Mucosa of stomach (tissue), 1 donor: ENCODE results near the gene LPP.

ENCODE experiments used
- H3K27me3 ChIP-seq: one replicate; pipeline ENCODE4 v1.7.0; 2013; ENCODE audit warnings: mild to moderate bottlenecking, low read length; ENCODE audit not compliant: control insufficient read depth, insufficient read depth
- H3K36me3 ChIP-seq: one replicate; pipeline ENCODE4 v1.7.0; 2013; ENCODE audit warnings: low read length; ENCODE audit not compliant: control insufficient read depth, insufficient read depth
- H3K4me1 ChIP-seq: one replicate; pipeline ENCODE4 v1.7.0; 2013; ENCODE audit warnings: mild to moderate bottlenecking, low read length; ENCODE audit not compliant: control insufficient read depth, insufficient read depth
- H3K4me3 ChIP-seq: one replicate; pipeline ENCODE4 v1.7.0; 2013; ENCODE audit warnings: low read length
- H3K9ac ChIP-seq: one replicate; pipeline ENCODE4 v1.7.0; 2013; ENCODE audit warnings: mild to moderate bottlenecking, low read length, moderate library complexity
- H3K9me3 ChIP-seq: one replicate; pipeline ENCODE4 v1.7.0; 2013; ENCODE audit warnings: mild to moderate bottlenecking, low read length, moderate library complexity; ENCODE audit not compliant: control insufficient read depth
- donor health status: Pancreatic carcinoma.

Gene LPP

DNA sequence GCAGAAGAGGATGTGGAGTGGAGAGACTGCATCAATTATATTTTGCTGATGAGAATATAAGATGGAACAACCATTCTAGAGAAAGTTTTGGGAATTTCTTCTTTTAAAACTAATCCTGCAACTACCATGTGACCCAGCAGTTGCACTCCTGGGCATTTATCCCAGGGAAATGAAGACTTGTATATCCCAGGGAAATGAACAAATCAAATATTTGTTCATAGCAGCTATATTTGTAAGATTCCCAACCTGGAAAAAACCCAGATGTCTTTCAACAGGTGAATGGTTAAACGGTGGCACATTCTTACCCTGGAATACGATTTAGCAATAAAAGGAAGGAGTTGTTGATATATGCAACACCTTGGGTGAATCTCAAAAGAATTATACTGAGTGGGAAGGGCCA is 632.5 kb downstream of the LPP start:
- Histone ChIP-seq H3K4me3 (no peak overlapping the region), H3K9me3 (no peaks in the 10 kb centered on the region), H3K4me1 (no peaks in the 10 kb centered on the region), H3K9ac (no peak overlapping the region), H3K36me3 (no peaks in the 10 kb centered on the region), H3K27me3 (no peaks in the 10 kb centered on the region)

DNA sequence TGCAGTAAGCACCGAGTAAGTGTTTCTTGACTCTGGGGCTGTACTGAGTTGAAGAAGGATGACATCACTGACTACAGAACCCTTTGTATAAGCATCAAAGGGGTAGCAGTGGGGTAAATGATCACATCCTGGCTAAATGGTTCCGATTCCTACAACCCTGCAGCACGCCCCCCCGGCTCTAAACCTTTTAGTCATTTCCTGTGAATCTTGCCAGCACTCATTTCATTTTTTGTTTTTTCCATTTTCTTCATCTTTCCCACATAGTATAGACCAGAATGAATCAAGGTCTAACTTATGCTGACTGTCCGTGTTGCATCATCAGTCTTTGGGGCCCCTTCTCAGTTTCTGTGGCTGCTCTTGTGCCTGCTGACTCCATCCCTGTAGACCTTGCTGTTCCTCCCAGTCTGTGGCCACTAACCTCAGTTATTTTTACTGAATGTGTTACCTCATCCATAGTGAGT is 634.7 kb downstream of the LPP start:
- Histone ChIP-seq H3K4me1 (no peaks in the 10 kb centered on the region), H3K27me3 (no peaks in the 10 kb centered on the region), H3K4me3 (no peak overlapping the region), H3K36me3 (no peaks in the 10 kb centered on the region), H3K9me3 (no peaks in the 10 kb centered on the region), H3K9ac (no peak overlapping the region)

DNA sequence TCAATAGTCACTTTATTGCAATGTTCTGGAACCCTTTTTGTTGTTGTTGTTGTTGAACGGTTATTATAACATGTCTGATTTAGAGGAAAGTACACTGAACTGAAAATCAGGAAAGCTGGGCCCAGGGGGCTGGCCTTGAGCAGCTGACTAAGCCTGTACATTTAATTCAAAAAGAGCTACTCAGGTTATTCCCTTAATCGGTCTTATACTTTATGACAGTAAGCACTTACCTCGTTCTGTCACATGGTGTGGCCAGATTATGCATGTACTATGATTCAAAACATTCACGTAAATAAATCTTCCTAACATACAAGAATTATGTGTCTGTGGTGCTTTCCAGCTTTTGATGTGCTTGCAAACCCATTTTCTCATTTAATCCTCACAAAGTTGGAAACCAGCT is 635.3 kb downstream of the LPP start:
- no peaks in the 10 kb centered on the region for H3K4me1 ChIP-seq
- H3K4me3 ChIP-seq = no peak overlapping the region
- no peaks in the 10 kb centered on the region for H3K27me3 ChIP-seq
- H3K9ac ChIP-seq = no peak overlapping the region
- H3K36me3 ChIP-seq = no peaks in the 10 kb centered on the region
- no peaks in the 10 kb centered on the region for H3K9me3 ChIP-seq

DNA sequence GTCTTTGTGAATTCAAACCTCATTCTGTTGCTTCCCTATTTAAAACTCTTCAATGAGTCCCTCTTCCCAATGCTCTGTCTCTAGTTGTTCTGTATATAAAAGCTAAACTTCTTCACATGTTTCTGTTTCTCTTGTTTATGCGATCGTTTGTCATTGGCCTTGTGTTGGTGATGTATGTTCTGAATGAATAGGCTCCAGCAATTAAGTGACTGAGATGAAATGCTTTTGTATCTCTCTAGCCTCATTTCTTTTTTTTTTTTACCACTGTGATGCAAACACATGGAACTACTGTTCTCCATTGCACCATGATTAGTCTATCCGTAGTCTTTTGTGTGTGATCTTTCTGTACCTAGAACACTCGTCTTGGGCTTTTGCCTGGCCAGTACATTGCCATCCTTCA is 637.4 kb downstream of the LPP start:
- Histone ChIP-seq H3K9ac (no peak overlapping the region), H3K4me3 (no peak overlapping the region), H3K36me3 (no peaks in the 10 kb centered on the region), H3K4me1 (no peaks in the 10 kb centered on the region), H3K9me3 (no peaks in the 10 kb centered on the region), H3K27me3 (no peaks in the 10 kb centered on the region)

DNA sequence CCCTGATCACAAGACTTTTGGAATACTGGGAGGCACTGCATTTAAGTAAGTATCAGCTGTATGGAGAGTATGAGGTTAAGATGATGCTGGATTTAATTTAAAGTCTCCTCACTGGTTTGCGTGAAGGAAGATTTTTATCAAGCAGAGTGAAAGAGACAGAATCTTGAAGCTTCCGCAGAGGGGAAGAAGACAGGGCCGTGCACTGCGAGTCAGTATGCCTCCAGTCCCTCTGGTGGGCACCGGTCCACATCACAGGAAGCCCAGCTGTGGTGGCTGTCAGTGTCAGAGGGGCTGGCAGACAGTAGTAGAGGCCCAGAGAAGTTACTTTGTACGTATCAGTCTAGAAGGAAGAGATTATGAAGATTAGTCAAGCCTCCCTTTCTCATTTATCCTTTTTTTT is 638.8 kb downstream of the LPP start:
- Histone ChIP-seq H3K27me3 (no peaks in the 10 kb centered on the region), H3K9ac (no peak overlapping the region), H3K36me3 (no peaks in the 10 kb centered on the region), H3K9me3 (no peaks in the 10 kb centered on the region), H3K4me1 (no peaks in the 10 kb centered on the region), H3K4me3 (no peak overlapping the region)

DNA sequence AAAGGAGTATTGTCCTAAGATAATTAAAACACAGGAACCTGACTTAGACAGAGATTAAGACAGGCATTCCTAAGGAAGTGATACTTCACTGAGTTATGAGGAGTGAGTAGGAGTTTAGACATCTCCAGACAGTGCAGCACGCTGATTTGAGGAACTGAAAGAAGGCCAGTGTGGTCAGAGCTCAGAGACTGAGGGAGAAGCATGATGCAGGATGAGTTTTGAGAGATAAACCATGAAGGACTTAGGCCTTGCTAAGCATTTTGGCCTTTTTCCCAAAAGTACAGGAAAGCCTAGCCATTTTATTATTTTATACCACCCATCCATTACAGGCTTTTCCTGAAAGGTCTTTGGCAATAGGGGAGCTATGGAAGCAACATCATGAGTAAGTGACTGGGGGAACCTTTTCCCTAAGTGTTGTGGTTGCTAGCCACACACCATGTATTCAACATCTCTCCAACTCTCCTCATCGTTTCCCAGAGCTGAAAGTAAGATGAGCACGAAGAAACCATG is 642.2 kb downstream of the LPP start:
- H3K4me3 ChIP-seq = no peak overlapping the region
- no peaks in the 10 kb centered on the region for H3K9me3 ChIP-seq
- H3K4me1 ChIP-seq = peaks cover 5% of the 10 kb centered on the region

DNA sequence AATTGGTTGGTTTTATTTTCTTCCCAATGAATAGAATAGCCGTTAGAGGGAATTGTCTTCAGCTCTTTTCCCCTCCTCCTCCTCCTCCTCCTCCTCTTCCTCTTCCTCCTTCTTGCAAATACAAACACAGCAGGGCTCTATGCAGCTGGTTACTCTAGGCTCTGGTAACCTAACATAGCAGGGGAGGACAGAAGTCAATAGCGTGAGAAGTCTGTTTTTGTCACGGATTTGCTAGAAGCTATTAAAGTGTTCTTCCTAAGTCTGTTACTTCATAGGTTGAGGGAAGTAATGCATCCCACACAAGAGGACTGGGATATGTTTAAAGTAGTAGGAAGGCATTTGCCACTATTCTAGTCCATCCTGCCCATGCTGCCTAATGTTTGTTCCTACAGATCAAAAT is 643.1 kb downstream of the LPP start:
- Histone ChIP-seq H3K9ac (no peak overlapping the region), H3K4me3 (no peak overlapping the region), H3K27me3 (no peaks in the 10 kb centered on the region), H3K36me3 (no peaks in the 10 kb centered on the region), H3K4me1 (peaks cover 5% of the 10 kb centered on the region), H3K9me3 (no peaks in the 10 kb centered on the region)

More for the DNA sequence above, 642.2 kb downstream of the LPP start:
- Histone ChIP-seq H3K9ac (no peak overlapping the region), H3K36me3 (no peaks in the 10 kb centered on the region), H3K27me3 (no peaks in the 10 kb centered on the region)

DNA sequence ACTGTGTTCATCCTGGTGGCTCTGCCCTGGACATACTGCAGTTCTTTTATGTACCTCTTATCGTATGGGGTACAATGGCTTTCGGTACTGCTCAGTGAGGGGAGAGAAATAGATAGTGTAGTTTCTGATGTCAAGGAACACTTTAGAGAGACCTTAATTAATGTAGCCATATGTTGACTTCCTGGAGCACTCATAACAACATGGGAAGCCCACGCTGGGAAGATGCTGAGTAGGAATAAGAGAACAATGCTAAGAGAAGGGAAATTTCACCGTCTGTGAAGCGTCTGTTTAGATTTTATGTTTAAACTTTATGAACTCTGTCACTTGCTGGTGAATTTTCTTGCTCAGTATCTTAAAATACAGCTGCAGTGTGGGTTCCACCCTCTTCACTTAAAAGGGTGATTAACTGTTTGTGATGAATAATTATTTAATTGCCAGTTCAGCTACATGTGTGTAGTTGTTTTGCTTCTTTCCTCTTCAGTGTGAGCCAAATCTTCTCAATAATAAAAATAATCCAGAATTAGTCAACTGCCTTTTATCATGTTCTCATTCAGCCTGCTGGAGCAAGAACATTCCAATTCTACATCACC is 644.7 kb downstream of the LPP start:
- no peak overlapping the region for H3K4me3 ChIP-seq
- H3K36me3 ChIP-seq = no peaks in the 10 kb centered on the region
- peaks cover 5% of the 10 kb centered on the region for H3K4me1 ChIP-seq
- no peaks in the 10 kb centered on the region for H3K9me3 ChIP-seq
- no peak overlapping the region for H3K9ac ChIP-seq
- no peaks in the 10 kb centered on the region for H3K27me3 ChIP-seq

DNA sequence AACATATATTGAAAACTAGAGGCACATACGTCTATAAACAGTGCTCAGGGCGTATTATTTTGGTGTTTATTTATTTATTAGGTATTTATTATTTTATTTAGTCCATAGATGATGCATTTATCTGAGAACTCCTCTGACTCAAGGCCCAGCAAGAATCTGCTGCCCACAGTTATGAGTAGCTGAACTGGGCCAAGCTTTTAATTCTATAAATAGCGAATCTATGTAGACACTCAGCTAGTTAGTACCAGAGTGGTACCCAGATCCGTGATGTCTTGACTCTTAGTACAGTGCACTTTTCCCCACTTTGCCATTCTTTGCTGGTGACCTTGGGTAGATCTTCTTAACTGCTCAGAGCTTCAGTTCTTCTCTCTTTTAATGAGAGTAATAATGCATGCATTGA is 647.4 kb downstream of the LPP start:
- Histone ChIP-seq H3K9me3 (no peaks in the 10 kb centered on the region), H3K4me1 (peaks cover 5% of the 10 kb centered on the region), H3K9ac (no peak overlapping the region), H3K27me3 (no peaks in the 10 kb centered on the region), H3K36me3 (no peaks in the 10 kb centered on the region), H3K4me3 (no peak overlapping the region)

DNA sequence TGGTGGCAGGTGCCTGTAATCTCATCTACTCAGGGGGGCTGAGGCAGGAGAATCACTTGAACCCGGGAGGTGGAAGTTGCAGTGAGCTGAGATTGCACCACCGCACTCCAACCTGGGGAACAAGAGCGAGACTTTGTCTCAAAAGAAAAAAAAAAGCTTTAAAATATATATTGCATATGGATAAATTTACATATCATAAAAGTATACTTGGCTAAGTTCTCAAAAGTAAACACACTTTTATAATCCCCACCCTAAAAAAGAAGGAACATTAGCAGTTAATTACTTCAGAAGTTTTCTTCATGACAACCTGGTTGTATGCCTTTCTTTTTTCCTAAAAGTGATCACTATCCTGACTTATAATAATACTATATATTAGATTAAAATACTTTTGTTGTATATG is 648.7 kb downstream of the LPP start:
- H3K27me3 ChIP-seq = no peaks in the 10 kb centered on the region

DNA sequence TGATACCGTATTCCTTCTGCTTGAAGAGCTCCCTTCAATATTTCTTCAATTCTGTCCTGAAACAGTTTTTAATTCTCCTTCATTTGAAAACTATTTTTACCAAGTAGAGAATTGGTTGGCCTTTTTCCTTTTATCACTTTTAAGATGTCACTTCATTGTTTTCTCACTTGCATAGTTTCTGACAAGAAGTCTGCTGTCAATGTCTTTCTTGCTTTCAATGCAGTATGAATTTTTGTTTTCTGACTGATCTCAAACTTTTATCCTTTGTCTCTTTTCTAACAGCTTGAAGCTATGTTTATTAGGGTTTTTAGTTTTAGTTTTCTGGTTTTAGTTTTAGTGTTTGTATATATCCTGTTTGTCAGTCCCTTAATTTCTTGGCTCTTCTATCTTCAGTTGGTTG is 653.0 kb downstream of the LPP start:
- Histone ChIP-seq H3K4me1 (no peaks in the 10 kb centered on the region), H3K36me3 (no peaks in the 10 kb centered on the region), H3K9me3 (no peaks in the 10 kb centered on the region), H3K9ac (no peak overlapping the region), H3K27me3 (no peaks in the 10 kb centered on the region), H3K4me3 (no peak overlapping the region)

More for the DNA sequence above, 648.7 kb downstream of the LPP start:
- H3K9me3 ChIP-seq = no peaks in the 10 kb centered on the region
- peaks cover 5% of the 10 kb centered on the region for H3K4me1 ChIP-seq
- no peak overlapping the region for H3K4me3 ChIP-seq
- no peak overlapping the region for H3K9ac ChIP-seq
- H3K36me3 ChIP-seq = no peaks in the 10 kb centered on the region

DNA sequence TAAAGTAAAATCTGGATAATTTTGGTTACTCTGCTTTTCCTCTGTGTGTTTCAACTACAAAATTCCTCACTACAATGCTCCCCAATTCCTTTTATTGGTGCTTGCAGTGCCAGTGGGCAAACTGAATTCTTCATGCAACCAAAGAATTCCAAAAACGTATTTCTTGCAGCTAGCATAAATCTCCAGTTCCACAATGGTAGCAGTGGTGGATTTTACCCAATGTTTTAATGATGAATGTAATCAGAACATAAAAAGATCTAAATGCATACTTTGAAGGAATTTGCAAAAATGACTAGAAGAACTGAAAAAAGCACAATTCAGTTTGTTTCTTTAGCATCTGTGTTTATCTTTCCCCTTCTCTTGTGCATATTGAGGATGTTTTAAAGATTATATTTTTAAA is 658.2 kb downstream of the LPP start:
- no peaks in the 10 kb centered on the region for H3K36me3 ChIP-seq
- H3K9ac ChIP-seq = no peak overlapping the region
- no peaks in the 10 kb centered on the region for H3K9me3 ChIP-seq
- H3K27me3 ChIP-seq = no peaks in the 10 kb centered on the region
- no peak overlapping the region for H3K4me3 ChIP-seq
- H3K4me1 ChIP-seq = peaks cover 7% of the 10 kb centered on the region

DNA sequence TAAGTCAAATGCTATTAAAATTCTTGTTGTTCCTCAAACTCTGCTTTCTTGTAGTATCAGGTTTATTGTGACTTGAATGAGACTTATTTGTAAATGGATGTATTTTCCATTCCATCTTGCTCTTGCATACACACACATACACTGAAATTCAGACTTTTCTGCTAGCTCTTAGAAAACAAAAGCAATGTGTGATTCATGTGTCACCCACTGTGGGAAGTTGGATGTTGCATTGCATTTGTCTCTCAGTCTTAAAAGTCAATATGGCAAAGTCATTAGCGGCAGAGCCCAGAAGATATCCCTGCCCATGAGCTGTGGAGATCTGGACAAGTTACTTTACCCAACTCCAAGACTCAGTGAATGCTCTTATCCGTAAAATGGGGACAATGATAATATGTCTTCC is 660.6 kb downstream of the LPP start:
- Histone ChIP-seq H3K9ac (no peak overlapping the region), H3K9me3 (no peaks in the 10 kb centered on the region), H3K4me1 (peaks cover 15% of the 10 kb centered on the region), H3K36me3 (no peaks in the 10 kb centered on the region), H3K27me3 (no peaks in the 10 kb centered on the region), H3K4me3 (no peak overlapping the region)
